Measurements from ENCODE around the gene PTPRR. TPM values are rescaled to one million over a fixed set of nuclear protein-coding genes. Genes with fewer than 3 reads are reported as not detected.

The PTPRR gene
- total RNA-seq, 4 donors from 2014 or later, result 0.19 TPM; not detected in 3

GRCh38 chr12:70748809-70749208 is 171.7 kb downstream of the PTPRR start:
- Histone ChIP-seq H3K9me3 (no peaks in the 10 kb centered on the region), H3K4me1 (no peaks in the 10 kb centered on the region), H3K4me3 (no peak overlapping the region), H3K27me3 (peaks cover 0 to 4% (median 0%) of the 10 kb centered on the region in 4 donors), H3K36me3 (no peaks in the 10 kb centered on the region), H3K27ac (no peak overlapping the region)
- intact Hi-C loops (cut with DNase I), result no loop called here
- DNase-seq, result no peak
- no peak for TF ChIP-seq POLR2A (IDR thresholded peaks at IDR 0.05)
- WGBS, 2 donors, result 82 to 88% methylated on average over 1 of the region's 1 CpG

GRCh38 chr12:70747445-70748260 is 172.9 kb downstream of the PTPRR start:
- Histone ChIP-seq H3K27me3 (peaks cover 0 to 4% (median 0%) of the 10 kb centered on the region in 4 donors), H3K4me3 (no peak overlapping the region), H3K9me3 (no peaks in the 10 kb centered on the region), H3K4me1 (no peaks in the 10 kb centered on the region), H3K36me3 (no peaks in the 10 kb centered on the region), H3K27ac (no peak overlapping the region)
- DNase-seq, result no peak
- intact Hi-C loops (cut with DNase I), result no loop called here
- 69 to 71% methylated on average over 6 of the region's 6 CpGs for WGBS, 2 donors
- TF ChIP-seq POLR2A (IDR thresholded peaks at IDR 0.05) (no peak), CTCF (IDR thresholded peaks at IDR 0.05) (no peak)

- 53 to 80% methylated on average over 5 to 7 of the region's 7 CpGs for WGBS, 2 donors
- Histone ChIP-seq H3K27me3 (no peaks in the 10 kb centered on the region), H3K4me1 (no peaks in the 10 kb centered on the region), H3K4me3 (no peak overlapping the region), H3K27ac (no peak overlapping the region), H3K36me3 (no peaks in the 10 kb centered on the region), H3K9me3 (no peaks in the 10 kb centered on the region)
- DNase-seq, result no peak
- TF ChIP-seq CTCF (IDR thresholded peaks at IDR 0.05) (no peak), POLR2A (IDR thresholded peaks at IDR 0.05) (no peak)
- intact Hi-C loops (cut with DNase I), result no loop called here
Measured at GRCh38 chr12:70745048-70745447, 175.5 kb downstream of the PTPRR start.

GRCh38 chr12:70744178-70744577 is 176.4 kb downstream of the PTPRR start:
- intact Hi-C loops (cut with DNase I), result no loop called here
- no peak for DNase-seq
- H3K4me1 ChIP-seq, result no peaks in the 10 kb centered on the region
- H3K27ac ChIP-seq, result no peak overlapping the region
- 59 to 63% methylated on average over 2 of the region's 2 CpGs for WGBS, 2 donors
- TF ChIP-seq CTCF (IDR thresholded peaks at IDR 0.05) (no peak), POLR2A (IDR thresholded peaks at IDR 0.05) (no peak)
- no peaks in the 10 kb centered on the region for H3K27me3 ChIP-seq
- no peaks in the 10 kb centered on the region for H3K36me3 ChIP-seq
- no peaks in the 10 kb centered on the region for H3K9me3 ChIP-seq
- no peak overlapping the region for H3K4me3 ChIP-seq

GRCh38 chr12:70741256-70741655 is 179.3 kb downstream of the PTPRR start:
- Histone ChIP-seq H3K27ac (no peak overlapping the region), H3K27me3 (no peaks in the 10 kb centered on the region), H3K36me3 (no peaks in the 10 kb centered on the region), H3K4me1 (no peaks in the 10 kb centered on the region), H3K9me3 (no peaks in the 10 kb centered on the region), H3K4me3 (no peak overlapping the region)
- TF ChIP-seq CTCF (IDR thresholded peaks at IDR 0.05) (no peak), POLR2A (IDR thresholded peaks at IDR 0.05) (no peak)
- intact Hi-C loops (cut with DNase I), result no loop called here
- 56 to 81% methylated on average over 4 of the region's 4 CpGs for WGBS, 2 donors
- no peak for DNase-seq

All from esophagus squamous epithelium (tissue), 5 donors.